ENCODE results near the gene ZCCHC24. TPM values are rescaled to one million over a fixed set of nuclear protein-coding genes. Genes with fewer than 3 reads are reported as not detected.

ZCCHC24 gene
- total RNA-seq, 3 donors from 2014 or later (not counting 1 experiment from before 2014, with no cell fraction given), result 2.8 to 4.0 (median 3.6) TPM

DNA sequence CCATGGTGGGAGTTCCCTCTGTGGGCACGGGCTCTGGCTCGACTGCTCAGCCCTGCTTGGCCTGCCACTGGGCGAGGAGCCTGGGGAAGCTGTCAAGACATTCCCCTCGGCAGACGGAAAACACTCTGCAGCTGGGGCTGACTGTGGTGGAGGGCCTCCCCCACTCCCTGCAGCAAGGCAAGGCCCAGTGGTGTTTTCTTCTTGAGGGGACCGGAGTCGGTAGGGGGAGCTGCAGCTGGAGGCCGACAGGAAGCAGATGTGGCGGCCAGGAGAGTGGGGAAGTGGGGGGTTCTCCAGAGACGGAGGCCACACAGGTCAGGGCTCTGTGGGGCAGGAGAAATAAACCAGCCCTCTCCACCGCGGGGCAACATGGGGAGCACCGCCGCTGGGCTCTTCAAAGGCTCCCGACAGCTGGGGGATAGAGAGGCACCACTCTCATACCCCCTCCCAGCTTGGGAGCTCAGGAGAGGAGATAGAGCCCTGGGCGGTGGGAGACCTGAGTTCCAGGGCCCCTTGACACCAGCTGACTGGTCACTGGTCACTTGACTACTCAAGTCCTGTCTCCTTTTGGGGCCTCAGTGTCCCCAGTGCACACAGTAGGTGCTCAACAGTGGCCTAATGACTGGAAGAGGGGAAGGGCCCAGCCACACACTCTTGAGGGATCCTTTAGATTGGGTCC is 54.7 kb downstream of the ZCCHC24 start:
- no peaks in the 10 kb centered on the region for H3K9me3 ChIP-seq (ENCODE audit: control insufficient read depth, insufficient read depth, low read length)
- Mint-ChIP-seq H3K4me3 (no peak overlapping the region), H3K27ac (no peak overlapping the region), H3K4me1 (peaks cover 0 to 15% of the 10 kb centered on the region in 2 donors), H3K36me3 (no peaks in the 10 kb centered on the region), H3K9me3 (no peaks in the 10 kb centered on the region), H3K27me3 (ENCODE audit: low read depth in 2 of 2) (no peaks in the 10 kb centered on the region)
- TF ChIP-seq, protein P1, sequence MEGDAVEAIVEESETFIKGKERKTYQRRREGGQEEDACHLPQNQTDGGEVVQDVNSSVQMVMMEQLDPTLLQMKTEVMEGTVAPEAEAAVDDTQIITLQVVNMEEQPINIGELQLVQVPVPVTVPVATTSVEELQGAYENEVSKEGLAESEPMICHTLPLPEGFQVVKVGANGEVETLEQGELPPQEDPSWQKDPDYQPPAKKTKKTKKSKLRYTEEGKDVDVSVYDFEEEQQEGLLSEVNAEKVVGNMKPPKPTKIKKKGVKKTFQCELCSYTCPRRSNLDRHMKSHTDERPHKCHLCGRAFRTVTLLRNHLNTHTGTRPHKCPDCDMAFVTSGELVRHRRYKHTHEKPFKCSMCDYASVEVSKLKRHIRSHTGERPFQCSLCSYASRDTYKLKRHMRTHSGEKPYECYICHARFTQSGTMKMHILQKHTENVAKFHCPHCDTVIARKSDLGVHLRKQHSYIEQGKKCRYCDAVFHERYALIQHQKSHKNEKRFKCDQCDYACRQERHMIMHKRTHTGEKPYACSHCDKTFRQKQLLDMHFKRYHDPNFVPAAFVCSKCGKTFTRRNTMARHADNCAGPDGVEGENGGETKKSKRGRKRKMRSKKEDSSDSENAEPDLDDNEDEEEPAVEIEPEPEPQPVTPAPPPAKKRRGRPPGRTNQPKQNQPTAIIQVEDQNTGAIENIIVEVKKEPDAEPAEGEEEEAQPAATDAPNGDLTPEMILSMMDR (IDR thresholded peaks at IDR 0.05), result no peak
- H3K27ac ChIP-seq (ENCODE audit: low read length), result no peak overlapping the region
- 44% methylated on average over 16 of the region's 16 CpGs for WGBS (ENCODE audit: insufficient coverage)
- H3K4me1 ChIP-seq (ENCODE audit: control insufficient read depth, insufficient read depth, low read length), result peaks cover 6% of the 10 kb centered on the region
- no peak overlapping the region for H3K4me3 ChIP-seq (ENCODE audit: low read length)
- ATAC-seq, result peak in 1 of 3 donors; percentile 33
- no peaks in the 10 kb centered on the region for H3K36me3 ChIP-seq (ENCODE audit: control insufficient read depth, insufficient read depth, low read length)
- H3K27me3 ChIP-seq (ENCODE audit: control insufficient read depth, insufficient read depth, low read length), result no peaks in the 10 kb centered on the region
- intact Hi-C loops (cut with micrococcal nuclease), result no loop called here
- DNase-seq, result peak in 1 of 2 donors; percentile 4

DNA sequence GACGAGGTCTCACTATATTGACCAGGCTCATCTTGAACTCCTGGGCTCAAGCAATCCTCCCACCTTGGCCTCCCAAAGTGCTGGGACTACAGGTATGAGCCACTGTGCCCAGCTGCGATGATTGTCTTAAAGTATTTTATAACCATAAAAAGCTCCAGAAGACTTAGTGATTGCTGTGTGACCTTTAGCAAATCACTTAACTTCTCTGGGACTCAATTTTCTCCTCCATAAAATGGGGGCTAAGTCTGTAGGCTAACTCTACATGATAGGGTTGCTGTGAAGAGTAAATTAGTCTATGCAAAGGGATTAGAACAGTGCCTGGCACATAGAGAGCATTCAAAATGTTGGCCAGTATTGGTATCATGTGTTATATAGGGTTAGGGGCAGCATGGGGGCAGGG is 55.4 kb downstream of the ZCCHC24 start:
- Mint-ChIP-seq H3K9me3 (no peaks in the 10 kb centered on the region), H3K27ac (no peak overlapping the region), H3K4me3 (no peak overlapping the region), H3K36me3 (no peaks in the 10 kb centered on the region), H3K4me1 (peaks cover 0 to 15% of the 10 kb centered on the region in 2 donors), H3K27me3 (ENCODE audit: low read depth in 2 of 2) (no peaks in the 10 kb centered on the region)
- ATAC-seq (no peak), DNase-seq (no peak)
- intact Hi-C loops (cut with micrococcal nuclease), result no loop called here
- Histone ChIP-seq H3K27ac (ENCODE audit: low read length) (no peak overlapping the region), H3K27me3 (ENCODE audit: control insufficient read depth, insufficient read depth, low read length) (no peaks in the 10 kb centered on the region), H3K4me3 (ENCODE audit: low read length) (no peak overlapping the region), H3K4me1 (ENCODE audit: control insufficient read depth, insufficient read depth, low read length) (peaks cover 6% of the 10 kb centered on the region), H3K9me3 (ENCODE audit: control insufficient read depth, insufficient read depth, low read length) (no peaks in the 10 kb centered on the region), H3K36me3 (ENCODE audit: control insufficient read depth, insufficient read depth, low read length) (no peaks in the 10 kb centered on the region)
- TF ChIP-seq, protein P1 (IDR thresholded peaks at IDR 0.05), result no peak
- 100% methylated on average over 2 of the region's 2 CpGs for WGBS (ENCODE audit: insufficient coverage)

DNA sequence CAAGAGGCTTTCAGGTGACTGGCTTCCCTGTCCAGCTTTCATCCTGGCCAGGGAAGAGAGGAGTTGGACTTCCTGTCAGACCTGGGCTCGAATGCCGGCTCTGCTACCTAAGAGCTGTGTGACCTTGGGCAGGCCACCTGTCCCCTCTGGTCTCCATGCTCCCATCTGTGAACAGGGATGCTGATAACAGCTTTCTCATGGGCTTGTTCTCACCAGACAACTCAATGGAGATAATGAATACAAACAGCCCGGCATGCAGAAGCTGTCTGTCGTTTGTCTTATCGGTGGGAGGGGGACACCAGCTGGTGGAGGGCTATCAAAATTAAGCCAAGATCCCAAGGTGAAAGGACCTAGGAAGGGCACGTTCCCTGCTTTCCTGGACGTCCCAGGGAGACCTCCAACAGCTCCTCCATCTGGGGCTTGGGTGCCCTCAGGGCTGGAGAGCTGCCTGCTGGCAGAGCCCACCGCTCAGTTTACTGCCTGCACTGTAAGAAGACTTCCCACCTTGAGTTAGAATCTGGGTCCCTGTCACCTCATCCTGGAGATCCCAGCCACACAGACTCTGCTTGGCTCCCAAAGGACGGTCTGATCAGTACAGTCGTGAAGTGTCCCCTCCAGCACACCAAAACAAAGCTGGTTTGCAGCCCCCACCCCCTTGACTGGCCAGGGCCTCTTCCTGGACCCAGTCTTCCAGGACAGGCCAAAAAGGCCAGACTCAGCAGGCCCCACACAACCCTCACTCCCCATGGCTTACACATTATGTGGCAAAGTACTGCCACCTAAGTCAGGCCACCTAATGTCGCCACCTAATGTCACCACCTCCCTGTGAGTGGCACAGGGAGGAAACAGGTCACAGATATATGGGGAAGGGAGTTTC is 57.2 kb downstream of the ZCCHC24 start:
- Histone ChIP-seq H3K27me3 (ENCODE audit: control insufficient read depth, insufficient read depth, low read length) (no peaks in the 10 kb centered on the region), H3K9me3 (ENCODE audit: control insufficient read depth, insufficient read depth, low read length) (no peaks in the 10 kb centered on the region), H3K4me3 (ENCODE audit: low read length) (no peak overlapping the region), H3K4me1 (ENCODE audit: control insufficient read depth, insufficient read depth, low read length) (peaks cover 6% of the 10 kb centered on the region), H3K27ac (ENCODE audit: low read length) (no peak overlapping the region), H3K36me3 (ENCODE audit: control insufficient read depth, insufficient read depth, low read length) (no peaks in the 10 kb centered on the region)
- no peaks in the 10 kb centered on the region for H3K27me3 Mint-ChIP-seq (ENCODE audit: low read depth in 2 of 2)
- ATAC-seq, result no peak
- no peaks in the 10 kb centered on the region for H3K36me3 Mint-ChIP-seq
- peak in 1 of 2 donors; percentile 9 for DNase-seq
- 92% methylated on average over 10 of the region's 11 CpGs for WGBS (ENCODE audit: insufficient coverage)
- TF ChIP-seq, protein P1 (IDR thresholded peaks at IDR 0.05), result no peak
- H3K27ac Mint-ChIP-seq, result no peak overlapping the region
- intact Hi-C loops (cut with micrococcal nuclease), result no loop called here
- peaks cover 0 to 15% of the 10 kb centered on the region in 2 donors for H3K4me1 Mint-ChIP-seq
- no peak overlapping the region for H3K4me3 Mint-ChIP-seq
- no peaks in the 10 kb centered on the region for H3K9me3 Mint-ChIP-seq

Measured in natural killer cell (primary cell).